H9 (cell line): ENCODE results near the gene LOXHD1. TPM values are rescaled to one million over a fixed set of nuclear protein-coding genes. Genes with fewer than 3 reads are reported as not detected.

Experiments used
- DNase-seq: peaks from one replicate; pipeline ENCODE4 v3.0.0-alpha.2; 2017
- H2AFZ ChIP-seq: one replicate; pipeline ENCODE4 v1.6.1; 2013; ENCODE audit warnings: mild to moderate bottlenecking, low read length, control low read depth, moderate library complexity
- H2AK5ac ChIP-seq: 2 replicates; pipeline ENCODE4 v1.6.1; 2013; ENCODE audit warnings: low read length, control low read depth, mixed read lengths; ENCODE audit not compliant: insufficient read length
- H2BK120ac ChIP-seq: one replicate; pipeline ENCODE4 v1.6.1; 2013; ENCODE audit warnings: low read depth, mild to moderate bottlenecking, low read length, control low read depth, inconsistent platforms; ENCODE audit not compliant: poor library complexity, severe bottlenecking
- H2BK12ac ChIP-seq: 2 replicates; pipeline ENCODE4 v1.6.1; 2013; ENCODE audit warnings: low read length, control low read depth, mixed read lengths, low read depth; ENCODE audit not compliant: insufficient read length
- H2BK15ac ChIP-seq: 2 replicates; pipeline ENCODE4 v1.6.1; 2013; ENCODE audit warnings: low read depth, low read length, control low read depth
- H2BK20ac ChIP-seq: one replicate; pipeline ENCODE4 v1.6.1; 2013; ENCODE audit warnings: low read depth, mild to moderate bottlenecking, low read length, control low read depth, inconsistent platforms; ENCODE audit not compliant: poor library complexity, severe bottlenecking
- H2BK5ac ChIP-seq: 2 replicates; pipeline ENCODE4 v1.6.1; 2013; ENCODE audit warnings: low read length, control low read depth, mixed read lengths; ENCODE audit not compliant: insufficient read length
- H3K14ac ChIP-seq: 2 replicates; pipeline ENCODE4 v1.6.1; 2013; ENCODE audit warnings: low read length, control low read depth; ENCODE audit not compliant: insufficient read depth
- H3K18ac ChIP-seq: 2 replicates; pipeline ENCODE4 v1.6.1; 2013; ENCODE audit warnings: low read depth, mild to moderate bottlenecking, mixed read lengths, low read length, control low read depth; ENCODE audit not compliant: insufficient read length
- H3K23ac ChIP-seq: 2 replicates; pipeline ENCODE4 v1.6.1; 2013; ENCODE audit warnings: low read length, control low read depth, mixed read lengths, low read depth; ENCODE audit not compliant: insufficient read length
- H3K23me2 ChIP-seq: 2 replicates; pipeline ENCODE4 v1.6.1; 2013; ENCODE audit warnings: low read depth, mild to moderate bottlenecking, mixed read lengths, low read length, control low read depth; ENCODE audit not compliant: insufficient read length, poor library complexity, severe bottlenecking
- H3K27ac ChIP-seq: 2 replicates; pipeline ENCODE4 v1.5.1; 2013; ENCODE audit warnings: low read length, control low read depth, mixed read lengths, low read depth; ENCODE audit not compliant: insufficient read length
- H3K27me3 ChIP-seq: 2 replicates; pipeline ENCODE4 v1.6.1; 2013; ENCODE audit warnings: low read length, control low read depth, inconsistent platforms; ENCODE audit not compliant: insufficient read depth
- H3K4ac ChIP-seq: 2 replicates; pipeline ENCODE4 v1.6.1; 2013; ENCODE audit warnings: low read depth, mild to moderate bottlenecking, control low read depth, inconsistent platforms, low read length, moderate library complexity
- H3K4me1 ChIP-seq: 2 replicates; pipeline ENCODE4 v1.6.1; 2013; ENCODE audit warnings: low read length, control low read depth, inconsistent platforms; ENCODE audit not compliant: insufficient read depth
- H3K4me2 ChIP-seq: 2 replicates; pipeline ENCODE4 v1.6.1; 2013; ENCODE audit warnings: low read length, control low read depth, mixed read lengths; ENCODE audit not compliant: insufficient read length, insufficient read depth
- H3K56ac ChIP-seq: 2 replicates; pipeline ENCODE4 v1.6.1; 2013; ENCODE audit warnings: low read depth, mild to moderate bottlenecking, mixed read lengths, low read length, control low read depth; ENCODE audit not compliant: insufficient read length
- H3K79me1 ChIP-seq: 2 replicates; pipeline ENCODE4 v1.6.1; 2013; ENCODE audit warnings: low read depth, mild to moderate bottlenecking, moderate library complexity, low read length, control low read depth, inconsistent platforms; ENCODE audit not compliant: insufficient read depth, poor library complexity, severe bottlenecking
- H3K79me2 ChIP-seq: 2 replicates; pipeline ENCODE4 v1.6.1; 2013; ENCODE audit warnings: low read length, control low read depth, inconsistent platforms; ENCODE audit not compliant: insufficient read depth
- H3K9ac ChIP-seq: 2 replicates; pipeline ENCODE4 v1.6.1; 2013; ENCODE audit warnings: low read length, control low read depth, mixed read lengths; ENCODE audit not compliant: insufficient read length; ENCODE audit errors: extremely low read depth
- H3K9me3 ChIP-seq: one replicate; pipeline ENCODE4 v1.6.1; 2013; ENCODE audit warnings: low read depth, low read length, inconsistent platforms; ENCODE audit not compliant: control insufficient read depth
- H3T11ph ChIP-seq: one replicate; pipeline ENCODE4 v1.6.1; 2013; ENCODE audit warnings: mild to moderate bottlenecking, low read length, control low read depth, inconsistent platforms
- H4K20me1 ChIP-seq: one replicate; pipeline ENCODE4 v1.6.1; 2013; ENCODE audit not compliant: control insufficient read depth, insufficient read length, insufficient read depth
- H4K5ac ChIP-seq: 2 replicates; pipeline ENCODE4 v1.6.1; 2013; ENCODE audit warnings: low read depth, mild to moderate bottlenecking, mixed read lengths, low read length, control low read depth; ENCODE audit not compliant: insufficient read length
- H4K8ac ChIP-seq: replicated peaks from 2 replicates; pipeline ENCODE4 v1.6.1; 2013; ENCODE audit warnings: low read length, control low read depth, mixed read lengths, low read depth; ENCODE audit not compliant: insufficient read length
- H4K91ac ChIP-seq: 2 replicates; pipeline ENCODE4 v1.6.1; 2013; ENCODE audit warnings: low read depth, mild to moderate bottlenecking, moderate library complexity, mixed read lengths, low read length, control low read depth; ENCODE audit not compliant: insufficient read length
- H3K27ac Mint-ChIP-seq, 3 experiments: 2 replicates in 2 of 3; 3 replicates in 1 of 3; pipeline ENCODE4 v1.8.0; 2020 to 2021; ENCODE audit warnings: mixed read lengths in 3 of 3, mild to moderate bottlenecking in 1 of 3, moderate library complexity in 1 of 3
- H3K27me3 Mint-ChIP-seq: 2 replicates; pipeline ENCODE4 v1.8.0; 2021; ENCODE audit warnings: low read depth, mild to moderate bottlenecking, moderate library complexity, mixed read lengths
- H3K36me3 Mint-ChIP-seq, 3 experiments: 2 replicates in 2 of 3; 3 replicates in 1 of 3; pipeline ENCODE4 v1.8.0; 2020 to 2021; ENCODE audit warnings: low read depth in 3 of 3, mixed read lengths in 3 of 3; ENCODE audit not compliant: insufficient read depth in 1 of 3
- H3K4me1 Mint-ChIP-seq, 2 experiments: 2 replicates each; pipeline ENCODE4 v1.8.0; 2020; ENCODE audit warnings: mixed read lengths in 2 of 2
- H3K4me3 Mint-ChIP-seq, 2 experiments: 2 replicates in 1 of 2; 3 replicates in 1 of 2; pipeline ENCODE4 v1.8.0; 2020 to 2021; ENCODE audit warnings: mild to moderate bottlenecking in 2 of 2, mixed read lengths in 2 of 2, moderate library complexity in 1 of 2
- H3K9me3 Mint-ChIP-seq, 2 experiments: 2 replicates in 1 of 2; 3 replicates in 1 of 2; pipeline ENCODE4 v1.8.0; 2020; ENCODE audit warnings: mild to moderate bottlenecking in 2 of 2, mixed read lengths in 2 of 2, moderate library complexity in 1 of 2
- WGBS: extraction: QIAGEN DNeasy Blood & Tissue Kit; methylation state at CpG from one replicate; pipeline ENCODE4 v1.1.7; 2013; ENCODE audit warnings: missing lambda C conversion rate, low lambda C conversion rate, mixed read lengths; ENCODE audit not compliant: insufficient read length; ENCODE audit errors: extremely low coverage; 5-methylcytosine and 5-hydroxymethylcytosine counted together
- total RNA-seq: library from RNA; stranded (reverse); gene quantifications from 2 replicates; pipeline ENCODE4 v1.2.1, GENCODE V29; 2021
- TF ChIP-seq, protein P1 (sequence below): fragments of 200-600 bp; sonication (generic); conservative IDR thresholded peaks from 3 replicates; pipeline ENCODE4 v1.8.0; 2021; ENCODE audit warnings: antibody characterized with exemption, mild to moderate bottlenecking

LOXHD1 gene
- total RNA-seq, 1 experiment from 2014 or later = 0.07 TPM

DNA sequence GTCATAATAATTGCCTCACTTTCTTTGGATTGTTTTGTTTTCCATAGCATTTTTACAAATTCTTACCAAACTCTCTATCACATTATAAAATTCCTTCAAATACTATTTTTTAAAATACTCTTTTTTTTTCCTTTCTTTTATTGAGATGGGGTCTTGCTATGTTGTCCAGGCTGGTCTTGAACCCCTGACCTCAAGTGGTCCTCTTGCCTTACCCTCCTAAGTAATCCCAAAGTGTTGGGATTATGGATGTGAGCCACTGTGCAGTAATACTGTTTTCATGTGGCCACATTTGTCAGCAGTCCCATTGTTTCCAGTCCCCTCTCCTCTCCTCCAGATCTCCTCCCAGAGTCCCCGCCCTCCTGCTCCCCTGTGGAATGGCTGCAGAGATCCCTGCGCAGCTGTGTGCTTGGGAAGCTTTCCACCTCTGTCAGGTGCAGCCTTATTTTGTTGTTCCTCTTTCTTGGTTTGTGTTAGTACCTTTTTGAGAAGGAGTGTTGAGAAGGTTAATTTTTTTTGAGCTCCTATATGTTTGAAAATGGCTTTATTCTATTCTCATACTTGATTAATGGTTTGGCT is 227.3 kb downstream of the LOXHD1 start:
- no peak overlapping the region for H4K8ac ChIP-seq
- H2BK120ac ChIP-seq = no peak overlapping the region
- H2BK15ac ChIP-seq = no peak overlapping the region
- H3K18ac ChIP-seq = no peak overlapping the region
- no peak overlapping the region for H3K23ac ChIP-seq
- H3K27ac Mint-ChIP-seq = peak overlapping the region in 1 of 3 experiments; percentile 23; a peak in 1 of 7 replicates
- H2BK20ac ChIP-seq = no peak overlapping the region
- no peaks in the 10 kb centered on the region for H3K79me1 ChIP-seq
- no peak overlapping the region for H3K4me3 Mint-ChIP-seq
- H3K56ac ChIP-seq = no peak overlapping the region
- H3K23me2 ChIP-seq = no peaks in the 10 kb centered on the region
- no peak overlapping the region for H3K9ac ChIP-seq
- no peak for DNase-seq
- H2AK5ac ChIP-seq = no peak overlapping the region
- no peaks in the 10 kb centered on the region; a peak in 1 of 5 replicates for H3K9me3 Mint-ChIP-seq
- H3K4me2 ChIP-seq = no peak overlapping the region
- H3K36me3 Mint-ChIP-seq = no peaks in the 10 kb centered on the region; a peak in 2 of 7 replicates
- no peak overlapping the region for H3T11ph ChIP-seq
- H3K27ac ChIP-seq = no peak overlapping the region
- H3K4me1 Mint-ChIP-seq = peaks cover 34 to 44% of the 10 kb centered on the region in 2 experiments
- no peak overlapping the region for H2AFZ ChIP-seq
- WGBS = no CpG with 5 or more reads among the region's 2 CpGs
- no peak overlapping the region for H2BK5ac ChIP-seq
- no peak overlapping the region for H4K5ac ChIP-seq
- H3K9me3 ChIP-seq = no peaks in the 10 kb centered on the region
- no peak overlapping the region for H3K4ac ChIP-seq
- H3K14ac ChIP-seq = no peak overlapping the region
- H3K27me3 ChIP-seq = no peaks in the 10 kb centered on the region
- H3K4me1 ChIP-seq = peaks cover 3% of the 10 kb centered on the region; the same call in 1 of the 2 replicates
- no peak overlapping the region for H4K91ac ChIP-seq
- no peak overlapping the region for H2BK12ac ChIP-seq
- no peaks in the 10 kb centered on the region for H3K79me2 ChIP-seq
- peaks cover 7% of the 10 kb centered on the region for H3K27me3 Mint-ChIP-seq
- TF ChIP-seq, protein P1, sequence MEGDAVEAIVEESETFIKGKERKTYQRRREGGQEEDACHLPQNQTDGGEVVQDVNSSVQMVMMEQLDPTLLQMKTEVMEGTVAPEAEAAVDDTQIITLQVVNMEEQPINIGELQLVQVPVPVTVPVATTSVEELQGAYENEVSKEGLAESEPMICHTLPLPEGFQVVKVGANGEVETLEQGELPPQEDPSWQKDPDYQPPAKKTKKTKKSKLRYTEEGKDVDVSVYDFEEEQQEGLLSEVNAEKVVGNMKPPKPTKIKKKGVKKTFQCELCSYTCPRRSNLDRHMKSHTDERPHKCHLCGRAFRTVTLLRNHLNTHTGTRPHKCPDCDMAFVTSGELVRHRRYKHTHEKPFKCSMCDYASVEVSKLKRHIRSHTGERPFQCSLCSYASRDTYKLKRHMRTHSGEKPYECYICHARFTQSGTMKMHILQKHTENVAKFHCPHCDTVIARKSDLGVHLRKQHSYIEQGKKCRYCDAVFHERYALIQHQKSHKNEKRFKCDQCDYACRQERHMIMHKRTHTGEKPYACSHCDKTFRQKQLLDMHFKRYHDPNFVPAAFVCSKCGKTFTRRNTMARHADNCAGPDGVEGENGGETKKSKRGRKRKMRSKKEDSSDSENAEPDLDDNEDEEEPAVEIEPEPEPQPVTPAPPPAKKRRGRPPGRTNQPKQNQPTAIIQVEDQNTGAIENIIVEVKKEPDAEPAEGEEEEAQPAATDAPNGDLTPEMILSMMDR = no peak
- H4K20me1 ChIP-seq = no peaks in the 10 kb centered on the region
